IPS-NIHi7 (cell line): Measurements from ENCODE around the gene TAF7L.
"Not testable (repeated sequence)": the region's sequence is repeated elsewhere in the genome, so short reads cannot be mapped to it uniquely, and the experiment has no call there.

Source experiments
- DNase-seq: peaks from one replicate; pipeline ENCODE4 v3.0.0; 2012; ENCODE audit warnings: mixed read lengths; ENCODE audit errors: extremely low spot score

Gene TAF7L, protein sequence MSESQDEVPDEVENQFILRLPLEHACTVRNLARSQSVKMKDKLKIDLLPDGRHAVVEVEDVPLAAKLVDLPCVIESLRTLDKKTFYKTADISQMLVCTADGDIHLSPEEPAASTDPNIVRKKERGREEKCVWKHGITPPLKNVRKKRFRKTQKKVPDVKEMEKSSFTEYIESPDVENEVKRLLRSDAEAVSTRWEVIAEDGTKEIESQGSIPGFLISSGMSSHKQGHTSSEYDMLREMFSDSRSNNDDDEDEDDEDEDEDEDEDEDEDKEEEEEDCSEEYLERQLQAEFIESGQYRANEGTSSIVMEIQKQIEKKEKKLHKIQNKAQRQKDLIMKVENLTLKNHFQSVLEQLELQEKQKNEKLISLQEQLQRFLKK

DNA sequence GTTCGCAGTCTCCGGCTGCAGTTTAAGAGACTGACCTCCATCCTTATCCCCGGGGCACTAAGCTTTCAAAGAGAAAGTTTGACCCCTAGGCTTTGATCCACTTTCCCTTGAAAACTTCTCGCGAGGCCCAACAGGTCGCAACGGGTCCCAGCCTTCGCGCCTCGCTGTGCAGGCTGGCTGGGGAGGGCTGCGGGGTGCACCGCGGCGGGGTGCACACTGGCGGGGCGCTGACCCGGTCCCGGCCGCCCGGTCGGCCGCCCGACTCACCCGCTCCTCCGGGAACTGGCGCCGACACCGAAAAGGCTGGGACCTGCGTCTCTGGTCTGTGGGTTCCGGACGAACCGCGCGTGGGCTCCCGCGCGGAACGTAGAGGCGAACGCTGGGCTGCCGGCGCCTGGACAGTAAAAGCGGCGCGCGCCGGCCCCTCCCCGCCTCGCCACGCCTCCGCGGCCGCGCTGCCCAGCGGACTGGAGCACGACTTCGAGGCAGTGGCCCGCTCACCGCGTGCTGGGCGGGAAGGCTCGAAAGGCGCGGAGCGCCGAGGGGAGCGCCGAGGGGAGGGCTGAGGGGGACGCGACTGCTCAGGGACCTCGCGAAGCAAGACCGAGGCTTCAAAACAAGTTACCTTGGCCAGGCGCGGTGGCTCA lies at the start of gene TAF7L:
Gene TAF7L (minus strand): TSS at position 378 of the 647 bp plus-strand sequence. CDS start 3,791 bp downstream, outside the sequence.
- no peak for DNase-seq

DNA sequence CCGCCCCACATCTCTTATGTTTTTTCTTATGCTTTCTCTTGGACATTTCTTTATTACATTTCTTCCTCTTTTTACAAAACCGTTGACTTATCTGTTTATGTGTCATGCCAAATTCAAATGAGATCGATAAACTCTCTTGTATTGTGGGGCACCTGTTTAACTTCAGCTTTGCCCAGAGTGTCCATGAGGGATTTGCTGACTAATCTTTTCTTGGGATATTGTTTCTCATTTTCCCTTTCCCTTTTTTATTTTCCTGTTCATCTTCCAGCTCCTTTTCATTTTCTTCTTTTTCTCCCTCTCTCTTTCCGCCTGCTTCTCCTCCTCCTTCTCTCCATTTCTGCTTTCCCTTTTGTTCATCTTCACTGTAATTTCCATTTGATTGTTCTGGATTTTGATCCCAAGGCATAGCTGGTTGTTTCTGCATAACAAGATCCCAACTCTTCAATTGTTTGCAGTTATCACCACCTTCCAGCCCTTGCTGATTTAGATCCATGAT lies 46.7 kb upstream of the TAF7L start:
- no peak for DNase-seq

DNA sequence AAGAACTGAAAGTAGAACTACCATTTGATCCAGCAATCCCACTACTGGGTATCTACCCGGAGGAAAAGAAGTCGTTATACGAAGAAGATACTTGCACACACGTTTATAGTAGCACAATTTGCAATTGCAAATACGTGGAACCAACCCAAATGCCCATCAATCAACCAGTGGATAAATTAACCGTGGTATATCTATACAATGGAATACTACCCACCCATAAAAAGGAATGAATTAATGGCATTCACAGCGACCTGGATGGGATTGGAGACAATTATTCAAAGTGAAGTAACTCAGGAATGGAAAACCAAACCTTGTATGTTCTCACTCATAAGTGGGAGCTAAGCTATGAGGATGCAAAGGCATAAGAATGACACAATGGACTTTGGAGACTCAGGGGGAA lies 43.2 kb upstream of the TAF7L start:
- not testable (repeated sequence) for DNase-seq

DNA sequence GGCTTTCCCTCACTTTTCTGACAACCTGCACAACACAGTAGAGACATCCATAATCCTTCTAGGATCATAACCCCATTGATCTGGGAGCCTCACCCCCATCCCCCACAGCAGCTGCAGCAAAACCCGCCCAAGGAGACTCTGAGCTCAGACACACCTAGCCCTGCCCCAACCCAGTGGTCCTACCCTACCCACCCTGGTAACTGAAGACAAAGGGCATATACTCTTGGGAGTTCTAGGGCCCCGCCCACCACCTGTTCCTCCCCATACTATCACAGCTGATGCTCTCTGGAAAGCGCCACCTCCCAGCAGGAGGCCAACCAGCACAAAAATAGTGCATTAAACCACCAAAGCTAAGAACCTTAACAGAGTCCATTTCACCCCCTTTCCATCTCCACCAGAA lies 35.5 kb upstream of the TAF7L start:
- not testable (repeated sequence) for DNase-seq

DNA sequence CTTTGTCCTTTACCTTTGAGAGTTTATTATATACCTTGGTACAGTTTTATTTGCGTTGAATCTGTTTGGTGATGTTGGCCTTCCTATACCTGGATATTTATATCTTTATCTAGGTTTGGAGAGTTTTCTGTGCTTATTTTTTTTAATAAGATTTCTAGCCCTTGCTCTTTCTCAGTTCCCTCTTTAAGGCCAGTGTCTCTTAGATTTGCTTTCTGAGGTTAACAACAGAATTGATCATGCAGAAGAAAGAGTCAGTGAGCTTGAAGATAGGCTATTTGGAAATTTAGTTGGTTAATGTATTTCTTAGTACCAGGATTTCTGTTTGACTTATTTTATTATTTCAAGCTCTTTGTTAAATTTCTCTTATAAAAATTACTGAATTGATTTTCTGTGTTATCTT lies 12.7 kb upstream of the TAF7L start:
- DNase-seq = no peak

DNA sequence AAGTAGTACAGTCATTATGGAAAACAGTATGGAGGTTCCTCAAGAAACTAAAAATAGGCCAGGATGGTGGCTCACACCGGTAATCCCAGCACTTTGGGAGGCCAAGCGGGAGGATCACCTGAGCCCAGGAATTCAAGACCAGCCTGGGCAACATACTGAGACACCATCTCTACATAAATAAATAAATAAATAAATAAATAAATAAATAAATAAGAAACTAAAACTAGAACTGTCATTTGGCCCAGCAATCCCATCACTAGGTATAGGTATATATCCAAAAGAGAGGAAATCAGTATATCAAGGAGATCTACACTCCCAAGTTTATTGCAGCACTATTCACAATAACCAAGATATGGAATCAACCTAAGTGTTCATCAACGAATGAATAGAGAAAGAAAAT lies 4.5 kb upstream of the TAF7L start:
- DNase-seq = not testable (repeated sequence)

DNA sequence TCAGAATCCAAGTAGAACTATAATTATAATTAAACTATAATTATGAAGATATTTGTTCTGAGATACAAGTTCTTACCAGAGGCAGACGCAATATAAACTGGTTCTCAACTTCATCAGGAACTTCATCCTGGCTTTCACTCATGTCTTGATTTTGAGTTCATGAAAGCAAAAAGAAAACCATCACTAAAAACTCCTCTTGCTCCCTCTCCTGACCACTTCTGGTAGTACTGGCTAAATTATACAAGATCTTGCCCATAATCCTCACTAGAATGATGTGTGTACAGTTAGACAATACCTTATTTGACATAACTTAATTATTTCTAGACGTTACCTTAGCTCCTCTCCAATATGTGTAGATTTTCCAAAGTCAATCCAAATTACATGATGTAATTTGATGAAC lies 3.7 kb downstream of the TAF7L start:
- no peak for DNase-seq

DNA sequence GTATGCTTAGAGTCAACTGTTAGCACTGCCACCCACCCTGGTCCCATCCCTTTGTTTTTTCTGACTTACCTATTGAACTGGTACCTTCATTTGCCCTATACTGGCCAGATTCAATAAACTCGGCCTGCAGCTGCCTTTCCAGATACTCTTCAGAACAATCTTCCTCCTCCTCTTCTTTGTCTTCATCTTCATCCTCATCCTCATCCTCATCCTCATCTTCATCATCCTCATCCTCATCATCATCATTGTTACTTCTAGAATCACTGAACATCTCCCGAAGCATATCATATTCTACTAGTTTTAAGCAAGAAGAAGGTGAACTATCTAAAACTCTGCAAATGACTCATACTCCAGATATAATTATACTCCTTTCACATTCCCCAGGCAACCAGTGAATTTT lies 14.9 kb downstream of the TAF7L start:
- DNase-seq = no peak

DNA sequence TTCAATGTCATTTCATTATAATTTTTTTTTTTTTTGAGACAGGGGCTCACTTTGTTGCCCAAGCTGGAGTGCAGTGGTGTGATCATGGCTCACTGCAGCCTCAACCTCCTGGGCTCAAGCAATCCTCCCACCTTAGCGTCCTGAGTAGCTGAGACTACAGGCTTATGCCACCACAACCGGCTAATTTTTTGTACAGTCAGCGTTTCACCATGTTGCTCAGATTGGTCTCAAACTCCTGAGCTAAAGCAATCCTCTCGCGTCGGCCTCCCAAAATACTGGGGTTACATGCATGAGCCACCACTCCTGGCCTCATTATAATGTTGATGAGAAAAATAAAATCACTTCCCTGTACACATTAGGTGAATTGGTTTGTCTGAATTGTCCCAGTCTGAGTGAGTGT lies 16.9 kb downstream of the TAF7L start:
- DNase-seq = no peak

DNA sequence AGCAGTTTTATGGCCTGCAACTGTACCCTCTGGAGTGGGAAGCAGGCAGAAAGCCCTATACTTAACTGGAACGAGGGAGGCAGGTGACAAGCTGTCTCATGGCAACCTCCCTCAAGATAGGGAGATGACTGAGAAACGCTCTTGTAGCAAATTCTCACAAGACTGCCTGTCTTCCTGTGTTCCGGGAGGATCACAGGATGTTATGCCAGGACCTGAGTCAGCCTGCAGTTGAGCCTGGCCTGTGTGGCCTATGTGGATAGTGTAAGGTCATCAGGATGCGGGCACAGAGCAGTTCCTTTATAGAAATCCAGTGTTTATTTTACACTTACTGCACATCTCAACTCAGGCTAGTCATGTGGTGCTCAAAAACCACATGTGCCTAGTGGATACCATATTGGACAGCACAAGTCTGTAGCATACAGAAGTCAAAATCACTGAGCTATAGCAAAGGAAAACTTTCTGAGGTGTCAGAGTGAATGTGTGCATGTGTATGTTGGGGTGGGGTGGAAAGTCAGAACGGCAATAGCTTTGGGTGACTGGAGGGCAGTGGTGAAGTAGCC lies 25.2 kb downstream of the TAF7L start:
- no peak for DNase-seq

DNA sequence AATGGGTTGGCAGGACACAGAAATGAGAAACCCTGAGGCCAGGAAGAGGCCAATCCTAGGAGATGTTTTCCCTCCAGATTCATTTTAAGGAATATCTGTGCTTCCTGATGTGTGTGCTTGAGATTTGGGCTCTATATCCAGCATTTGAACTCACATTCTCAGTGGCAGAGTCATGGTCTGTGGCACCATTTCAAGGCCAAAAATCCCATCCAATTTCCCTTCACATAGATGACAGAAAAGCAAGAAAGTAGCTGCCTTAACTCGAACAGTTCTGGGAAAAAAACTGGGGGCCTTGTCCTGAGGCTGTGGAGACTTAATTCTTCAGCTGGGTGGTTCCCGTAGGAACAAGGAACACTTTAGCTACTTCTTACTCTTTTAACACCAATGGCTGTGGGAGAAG lies 27.4 kb downstream of the TAF7L start:
- DNase-seq = no peak

DNA sequence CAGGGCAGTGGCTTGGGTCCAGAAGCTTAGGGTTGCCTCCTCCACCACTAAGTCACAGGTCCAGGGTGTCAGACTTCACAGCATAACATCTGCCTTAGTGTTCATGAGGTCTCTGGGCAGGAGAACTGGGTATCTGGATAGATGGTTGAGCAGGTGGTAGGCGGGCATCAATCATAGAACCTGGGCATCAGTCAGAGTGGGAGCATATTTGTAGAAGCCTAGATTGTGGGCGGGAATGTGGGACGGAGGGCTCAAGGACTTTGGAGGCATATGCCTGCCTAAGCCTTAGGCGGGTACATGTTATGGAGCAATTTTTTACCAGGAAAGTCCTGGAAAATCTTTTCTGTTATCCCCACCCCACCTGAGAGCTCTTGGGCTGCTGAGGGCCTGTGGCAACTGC lies 28.5 kb downstream of the TAF7L start:
- no peak for DNase-seq

DNA sequence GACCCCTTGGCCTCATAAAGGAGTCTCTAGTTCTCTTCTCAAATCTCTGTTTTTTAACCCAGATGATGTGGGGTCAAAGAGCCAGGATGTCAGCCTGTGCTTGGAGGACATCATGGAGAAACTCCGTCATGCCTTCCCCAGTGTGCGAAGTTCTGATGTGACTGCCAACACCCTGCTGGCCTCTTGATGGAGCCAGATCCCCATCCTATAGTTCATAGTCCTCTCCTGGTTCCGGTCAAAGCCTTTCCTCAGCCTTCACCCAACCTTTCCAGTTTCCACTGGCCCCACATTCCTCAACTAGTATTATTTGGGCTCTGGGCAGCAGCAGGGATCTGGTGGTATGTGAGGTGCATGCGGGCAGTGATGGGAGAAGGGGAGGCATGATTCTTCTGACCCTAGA lies 30.7 kb downstream of the TAF7L start:
- peak; percentile 71 for DNase-seq

DNA sequence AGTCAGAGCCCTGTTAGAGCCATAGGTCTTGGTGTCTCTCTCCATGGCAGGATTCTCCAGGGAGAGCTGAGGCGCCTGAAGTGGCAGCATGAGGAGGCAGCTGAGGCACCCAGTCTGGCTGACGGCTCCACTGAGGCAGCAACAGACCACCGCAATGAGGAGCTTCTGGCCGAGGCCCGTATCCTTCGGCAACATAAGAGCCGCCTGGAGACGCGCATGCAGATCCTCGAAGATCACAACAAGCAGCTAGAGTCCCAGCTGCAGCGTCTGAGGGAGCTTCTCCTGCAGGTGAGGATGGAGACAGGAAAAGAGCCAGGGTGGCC lies 32.9 kb downstream of the TAF7L start:
- DNase-seq = no peak

DNA sequence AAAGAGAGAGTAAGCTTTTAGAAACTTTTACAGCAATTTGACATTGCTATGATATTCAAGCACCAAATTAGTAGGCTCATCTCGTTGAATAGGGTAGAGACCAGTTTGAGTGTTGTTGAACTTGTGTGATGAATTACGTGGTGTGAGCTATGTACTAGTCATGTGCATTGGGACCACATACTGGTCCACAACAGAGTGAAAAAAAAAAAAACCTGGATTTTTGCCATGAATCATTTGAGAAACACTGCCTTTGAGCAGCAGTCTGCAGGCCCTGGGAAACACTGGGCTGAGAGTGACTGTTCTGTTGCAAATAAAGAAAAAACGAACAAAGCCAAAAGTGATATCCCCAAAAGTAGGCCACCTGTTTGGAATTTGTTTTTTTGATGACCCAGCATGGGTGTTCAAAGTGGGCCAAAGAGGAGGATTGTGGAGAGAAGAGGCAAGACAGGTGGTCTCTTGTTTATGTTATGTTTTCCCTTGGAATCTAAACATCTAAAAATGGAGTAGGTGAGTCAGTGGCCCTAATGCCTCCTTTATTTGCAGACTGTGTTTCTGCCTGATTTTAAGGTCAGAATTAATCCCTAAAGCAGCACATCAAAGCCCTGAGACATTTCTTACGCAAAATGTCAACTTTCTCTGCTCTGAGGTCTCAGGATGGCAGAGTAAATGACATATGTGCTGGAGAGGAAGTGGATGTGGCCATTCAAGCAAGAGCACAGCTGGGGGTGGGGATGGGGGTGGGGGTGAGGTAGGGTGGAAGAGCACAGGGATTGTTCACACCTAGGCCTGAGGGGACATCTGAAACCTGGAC lies 33.5 kb downstream of the TAF7L start:
- DNase-seq = no peak

DNA sequence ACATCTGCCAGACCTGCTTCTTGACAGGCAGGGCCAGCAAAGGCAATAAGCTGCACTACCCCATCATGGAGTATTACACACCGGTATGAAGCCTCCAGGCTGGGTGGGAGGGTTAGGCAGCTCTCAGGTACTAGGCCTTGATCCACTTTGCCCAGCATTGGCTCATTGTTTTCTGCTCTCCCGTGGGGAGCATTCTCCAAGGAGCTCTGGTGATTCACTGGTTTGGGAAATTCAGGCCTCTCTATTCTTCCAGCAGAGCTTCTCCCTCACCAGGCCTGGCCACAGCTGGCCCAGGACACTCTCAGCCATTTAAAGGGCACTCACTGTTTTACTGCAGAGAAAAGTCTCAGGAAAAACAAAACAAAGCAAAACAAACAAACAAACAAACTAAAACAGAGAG lies 38.5 kb downstream of the TAF7L start:
- no peak for DNase-seq

DNA sequence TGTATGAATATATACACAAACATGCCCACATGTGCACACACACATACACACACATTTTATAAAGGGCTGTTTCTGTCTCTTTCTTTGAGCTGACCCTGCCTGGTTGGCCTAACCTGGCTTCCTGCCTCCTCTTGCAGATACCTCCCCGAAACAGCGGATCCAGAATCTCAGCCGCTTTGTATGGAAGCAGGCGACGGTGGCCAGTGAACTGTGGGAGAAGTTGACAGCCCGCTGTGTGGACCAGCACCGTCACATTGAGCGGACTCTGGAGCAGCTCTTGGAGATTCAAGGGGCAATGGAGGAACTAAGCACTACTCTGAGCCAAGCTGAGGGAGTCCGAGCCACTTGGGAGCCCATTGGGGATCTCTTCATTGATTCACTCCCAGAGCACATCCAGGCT lies 49.6 kb downstream of the TAF7L start:
- DNase-seq = no peak

DNA sequence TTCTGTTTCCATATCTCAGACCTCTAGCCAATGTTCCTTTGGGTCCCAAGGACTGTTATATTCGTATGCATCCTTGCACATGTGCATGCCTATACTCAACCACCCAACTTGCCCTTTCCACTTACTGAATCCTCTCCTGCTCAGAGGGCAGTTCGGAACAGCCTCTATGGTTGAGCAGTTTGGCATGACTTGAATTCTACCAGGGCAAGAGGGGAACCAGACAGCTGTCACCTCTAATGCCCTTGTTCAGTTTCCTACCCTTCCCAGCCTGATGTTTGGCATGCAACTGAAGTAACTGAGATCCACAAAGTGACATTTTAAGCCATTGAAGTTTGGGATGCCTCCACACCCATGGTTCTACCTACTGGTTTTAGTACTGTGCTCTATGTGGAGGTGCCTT lies 54.1 kb downstream of the TAF7L start:
- no peak for DNase-seq

DNA sequence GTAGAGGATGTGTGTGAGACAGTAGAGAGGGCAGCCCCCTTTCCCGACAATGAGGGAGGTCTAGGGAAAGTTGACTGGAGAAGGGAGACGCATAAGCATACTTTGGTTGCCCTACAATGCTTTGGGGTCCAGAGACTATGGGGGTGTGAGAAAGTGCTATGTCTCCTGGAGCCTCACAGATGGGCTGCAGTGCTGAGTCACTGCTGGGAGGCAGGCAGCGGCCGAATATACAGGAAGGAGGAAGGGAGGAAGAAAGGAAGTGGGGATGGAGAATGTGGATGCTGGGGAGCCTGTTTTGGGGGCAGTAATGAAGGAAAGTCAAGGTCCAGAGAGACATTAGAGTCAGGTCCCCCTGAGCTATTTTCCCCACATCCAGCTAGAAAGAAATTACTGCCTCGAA lies 58.8 kb downstream of the TAF7L start:
- DNase-seq = no peak

DNA sequence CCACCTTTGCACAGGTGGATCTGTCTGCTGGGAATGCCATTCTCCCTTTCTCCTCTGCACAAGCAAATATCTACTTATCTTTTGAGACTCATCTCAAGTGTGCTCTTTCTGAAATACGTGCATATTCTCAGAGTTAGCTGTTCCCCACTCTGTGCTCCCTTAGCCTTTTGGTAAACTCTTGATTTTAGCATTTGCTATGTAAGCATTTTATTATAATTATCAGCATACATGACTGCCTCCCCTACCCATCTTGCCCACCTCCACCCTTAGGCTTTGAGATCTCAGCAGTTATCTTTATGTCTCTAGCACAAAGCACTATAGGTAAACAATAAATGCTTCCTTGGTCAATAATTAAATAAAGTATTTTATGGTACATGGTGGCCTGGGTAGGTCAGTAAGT lies 60.1 kb downstream of the TAF7L start:
- DNase-seq = no peak

DNA sequence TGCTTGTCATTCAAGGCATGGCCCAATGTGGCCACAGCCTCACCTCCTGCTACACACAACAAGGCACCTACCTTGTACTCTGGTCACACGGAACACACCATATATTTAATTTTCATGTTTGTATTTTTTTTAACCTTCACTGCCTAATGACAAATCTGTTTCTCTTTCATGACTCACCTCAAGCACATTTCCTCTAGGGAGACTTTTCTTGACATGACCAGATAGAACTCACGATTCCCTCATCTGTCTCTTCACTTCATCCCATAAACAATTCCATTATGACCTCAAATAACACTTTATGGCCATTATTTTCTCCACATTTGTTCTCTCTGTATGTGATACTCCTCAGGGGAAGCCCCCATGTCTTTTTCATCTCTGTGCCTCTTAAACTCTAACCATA lies 60.5 kb downstream of the TAF7L start:
- no peak for DNase-seq

DNA sequence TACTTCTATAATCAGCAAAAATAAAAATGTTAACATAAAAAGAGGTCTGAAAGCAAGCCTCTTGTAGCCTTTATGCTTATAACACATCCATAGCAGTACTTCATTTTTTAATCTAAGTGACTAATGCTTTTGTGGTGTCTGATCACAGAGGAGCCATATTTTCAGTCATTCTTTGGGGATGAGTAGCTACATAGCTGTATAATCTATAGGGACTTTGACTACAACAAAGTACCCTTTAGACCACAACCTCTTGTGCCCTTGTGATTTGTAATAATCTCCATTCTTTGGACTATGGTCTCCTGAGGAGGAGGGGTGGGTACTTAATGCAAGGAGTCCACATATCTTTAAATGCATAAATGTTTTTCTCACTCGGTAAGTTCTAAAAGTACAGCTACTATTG lies 62.0 kb downstream of the TAF7L start:
- no peak for DNase-seq
